GM23338 (cell line): ENCODE results near the gene OR8B12.

ENCODE experiments used
- CREB1 ChIP-seq: fragments of 250-450 bp; sonication (Bioruptor Pico); IDR thresholded peaks from 2 replicates; pipeline ENCODE4 v1.5.0; 2020; ENCODE audit warnings: low read depth, mild to moderate bottlenecking, moderate library complexity
- EZH2 ChIP-seq: fragments of 200-600 bp; sonication (generic); IDR thresholded peaks from one replicate; pipeline ENCODE4 v1.8.0; 2017; ENCODE audit warnings: antibody characterized with exemption, mild to moderate bottlenecking, low read depth; ENCODE audit not compliant: unreplicated experiment
- EZH2phosphoT487 ChIP-seq: fragments of 200-600 bp; sonication (generic); IDR thresholded peaks from one replicate; pipeline ENCODE4 v1.8.1; 2018; ENCODE audit warnings: antibody characterized with exemption; ENCODE audit not compliant: unreplicated experiment
- JUNB ChIP-seq: IDR thresholded peaks from one replicate; pipeline ENCODE4 v1.6.1; 2016; ENCODE audit warnings: antibody characterized with exemption; ENCODE audit not compliant: unreplicated experiment
- NANOG ChIP-seq: IDR thresholded peaks from 2 replicates; pipeline ENCODE4 v1.6.1; 2016; ENCODE audit warnings: antibody characterized with exemption, borderline replicate concordance
- POLR2AphosphoS5 ChIP-seq: IDR thresholded peaks from 2 replicates; pipeline ENCODE4 v1.6.1; 2016; ENCODE audit warnings: antibody characterized with exemption, low read depth
- STAT1 ChIP-seq: IDR thresholded peaks from one replicate; pipeline ENCODE4 v1.6.1; 2016; ENCODE audit warnings: antibody characterized with exemption; ENCODE audit not compliant: unreplicated experiment
- ZNF114 ChIP-seq: fragments of 250-450 bp; sonication (Bioruptor Pico); IDR thresholded peaks from 2 replicates; pipeline ENCODE4 v1.5.0; 2020; ENCODE audit warnings: mild to moderate bottlenecking, moderate library complexity
- ZNF331 ChIP-seq: fragments of 250-450 bp; sonication (Bioruptor Pico); IDR thresholded peaks from 2 replicates; pipeline ENCODE4 v1.5.0; 2020; ENCODE audit warnings: low read depth, mild to moderate bottlenecking, moderate library complexity
- TF ChIP-seq, protein P1 (sequence below), 2 experiments: fragments of 200-600 bp in 1 of 2; sonication (generic) in 1 of 2; conservative IDR thresholded peaks; 2 replicates each; pipeline versions ENCODE4 v1.5.1 to v1.6.1; 2016 to 2017; ENCODE audit warnings: antibody characterized with exemption in 2 of 2, low read depth in 2 of 2, mild to moderate bottlenecking in 2 of 2, moderate library complexity in 1 of 2
- TF ChIP-seq, protein P2 (sequence below): IDR thresholded peaks from one replicate; pipeline ENCODE4 v1.6.1; 2018; ENCODE audit warnings: antibody characterized with exemption; ENCODE audit not compliant: unreplicated experiment

DNA sequence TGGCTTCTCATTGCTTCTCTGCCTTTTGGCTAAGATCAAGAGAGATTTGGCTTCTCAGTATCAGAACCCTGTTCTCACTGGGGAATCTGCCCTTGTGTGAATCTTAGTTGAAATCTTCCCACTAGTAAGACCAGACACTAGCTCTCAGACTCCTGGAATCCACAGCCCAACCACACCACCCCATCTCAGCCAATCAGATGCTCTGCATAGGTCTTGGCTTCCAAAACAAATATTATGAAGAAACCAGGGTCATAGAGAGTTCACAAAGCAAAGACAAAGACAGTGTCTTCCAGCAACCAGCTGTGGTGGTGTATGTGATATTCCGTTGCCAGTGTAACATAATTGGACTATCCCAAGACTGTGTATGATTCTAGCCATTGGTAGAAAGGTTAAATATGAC lies 5.4 kb downstream of the OR8B12 start:
- TF ChIP-seq, protein P1, sequence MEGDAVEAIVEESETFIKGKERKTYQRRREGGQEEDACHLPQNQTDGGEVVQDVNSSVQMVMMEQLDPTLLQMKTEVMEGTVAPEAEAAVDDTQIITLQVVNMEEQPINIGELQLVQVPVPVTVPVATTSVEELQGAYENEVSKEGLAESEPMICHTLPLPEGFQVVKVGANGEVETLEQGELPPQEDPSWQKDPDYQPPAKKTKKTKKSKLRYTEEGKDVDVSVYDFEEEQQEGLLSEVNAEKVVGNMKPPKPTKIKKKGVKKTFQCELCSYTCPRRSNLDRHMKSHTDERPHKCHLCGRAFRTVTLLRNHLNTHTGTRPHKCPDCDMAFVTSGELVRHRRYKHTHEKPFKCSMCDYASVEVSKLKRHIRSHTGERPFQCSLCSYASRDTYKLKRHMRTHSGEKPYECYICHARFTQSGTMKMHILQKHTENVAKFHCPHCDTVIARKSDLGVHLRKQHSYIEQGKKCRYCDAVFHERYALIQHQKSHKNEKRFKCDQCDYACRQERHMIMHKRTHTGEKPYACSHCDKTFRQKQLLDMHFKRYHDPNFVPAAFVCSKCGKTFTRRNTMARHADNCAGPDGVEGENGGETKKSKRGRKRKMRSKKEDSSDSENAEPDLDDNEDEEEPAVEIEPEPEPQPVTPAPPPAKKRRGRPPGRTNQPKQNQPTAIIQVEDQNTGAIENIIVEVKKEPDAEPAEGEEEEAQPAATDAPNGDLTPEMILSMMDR (conservative IDR thresholded peaks at IDR 0.05; ENCODE audit: low read depth in 2 of 2): no peak
- TF ChIP-seq POLR2AphosphoS5: no peak
- no peak for TF ChIP-seq EZH2
- no peak for TF ChIP-seq CREB1 (CRISPR knock-in tag)
- TF ChIP-seq ZNF114 (CRISPR knock-in tag): no peak
- TF ChIP-seq, protein P2, sequence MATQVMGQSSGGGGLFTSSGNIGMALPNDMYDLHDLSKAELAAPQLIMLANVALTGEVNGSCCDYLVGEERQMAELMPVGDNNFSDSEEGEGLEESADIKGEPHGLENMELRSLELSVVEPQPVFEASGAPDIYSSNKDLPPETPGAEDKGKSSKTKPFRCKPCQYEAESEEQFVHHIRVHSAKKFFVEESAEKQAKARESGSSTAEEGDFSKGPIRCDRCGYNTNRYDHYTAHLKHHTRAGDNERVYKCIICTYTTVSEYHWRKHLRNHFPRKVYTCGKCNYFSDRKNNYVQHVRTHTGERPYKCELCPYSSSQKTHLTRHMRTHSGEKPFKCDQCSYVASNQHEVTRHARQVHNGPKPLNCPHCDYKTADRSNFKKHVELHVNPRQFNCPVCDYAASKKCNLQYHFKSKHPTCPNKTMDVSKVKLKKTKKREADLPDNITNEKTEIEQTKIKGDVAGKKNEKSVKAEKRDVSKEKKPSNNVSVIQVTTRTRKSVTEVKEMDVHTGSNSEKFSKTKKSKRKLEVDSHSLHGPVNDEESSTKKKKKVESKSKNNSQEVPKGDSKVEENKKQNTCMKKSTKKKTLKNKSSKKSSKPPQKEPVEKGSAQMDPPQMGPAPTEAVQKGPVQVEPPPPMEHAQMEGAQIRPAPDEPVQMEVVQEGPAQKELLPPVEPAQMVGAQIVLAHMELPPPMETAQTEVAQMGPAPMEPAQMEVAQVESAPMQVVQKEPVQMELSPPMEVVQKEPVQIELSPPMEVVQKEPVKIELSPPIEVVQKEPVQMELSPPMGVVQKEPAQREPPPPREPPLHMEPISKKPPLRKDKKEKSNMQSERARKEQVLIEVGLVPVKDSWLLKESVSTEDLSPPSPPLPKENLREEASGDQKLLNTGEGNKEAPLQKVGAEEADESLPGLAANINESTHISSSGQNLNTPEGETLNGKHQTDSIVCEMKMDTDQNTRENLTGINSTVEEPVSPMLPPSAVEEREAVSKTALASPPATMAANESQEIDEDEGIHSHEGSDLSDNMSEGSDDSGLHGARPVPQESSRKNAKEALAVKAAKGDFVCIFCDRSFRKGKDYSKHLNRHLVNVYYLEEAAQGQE: no peak
- TF ChIP-seq EZH2phosphoT487: no peak
- TF ChIP-seq NANOG: no peak
- no peak for TF ChIP-seq STAT1
- TF ChIP-seq JUNB: no peak
- no peak for TF ChIP-seq ZNF331 (CRISPR knock-in tag)
